ENCODE measurements around the gene SRRM2.

DNA sequence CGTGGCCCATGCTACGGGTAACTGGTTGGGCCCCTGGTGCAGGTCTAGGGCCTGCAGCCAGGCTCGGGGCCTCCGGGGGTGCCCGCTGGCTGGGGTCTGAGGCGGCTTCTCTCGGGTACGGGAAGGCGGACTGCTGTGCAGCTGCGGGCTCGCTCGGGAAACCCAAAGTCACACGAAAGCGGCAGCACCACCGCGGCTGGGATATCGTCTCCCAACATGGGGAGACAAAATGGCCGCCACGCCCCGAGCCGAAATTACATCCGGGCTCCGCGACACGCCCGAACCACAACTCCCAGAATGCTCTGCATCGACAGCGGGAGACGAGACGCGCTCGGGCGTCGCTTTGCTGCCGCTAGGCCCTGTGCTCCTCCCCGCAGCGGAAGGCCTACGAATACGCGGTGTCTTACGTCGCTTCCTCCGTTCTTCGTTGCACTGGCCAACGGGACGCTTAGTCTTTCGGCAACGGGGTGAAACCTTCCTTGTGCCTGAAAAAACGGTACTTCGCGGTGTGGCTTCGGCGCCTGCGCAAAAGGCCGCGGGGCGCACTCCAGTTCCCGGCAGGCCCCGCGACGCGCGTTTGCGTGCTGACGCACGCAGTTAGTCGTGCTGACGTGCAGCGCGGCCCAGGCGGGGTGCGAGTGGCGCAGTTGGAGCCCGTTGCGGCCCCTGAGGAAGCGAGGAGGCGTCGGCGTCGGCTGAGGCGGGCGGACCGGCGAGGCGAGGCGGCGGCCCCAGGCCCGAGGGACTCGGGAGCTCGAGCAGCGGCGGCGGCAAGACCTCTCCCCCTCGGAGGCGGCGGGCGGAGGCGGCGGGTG lies at the start of gene SRRM2:
- TF ChIP-seq, protein P1, sequence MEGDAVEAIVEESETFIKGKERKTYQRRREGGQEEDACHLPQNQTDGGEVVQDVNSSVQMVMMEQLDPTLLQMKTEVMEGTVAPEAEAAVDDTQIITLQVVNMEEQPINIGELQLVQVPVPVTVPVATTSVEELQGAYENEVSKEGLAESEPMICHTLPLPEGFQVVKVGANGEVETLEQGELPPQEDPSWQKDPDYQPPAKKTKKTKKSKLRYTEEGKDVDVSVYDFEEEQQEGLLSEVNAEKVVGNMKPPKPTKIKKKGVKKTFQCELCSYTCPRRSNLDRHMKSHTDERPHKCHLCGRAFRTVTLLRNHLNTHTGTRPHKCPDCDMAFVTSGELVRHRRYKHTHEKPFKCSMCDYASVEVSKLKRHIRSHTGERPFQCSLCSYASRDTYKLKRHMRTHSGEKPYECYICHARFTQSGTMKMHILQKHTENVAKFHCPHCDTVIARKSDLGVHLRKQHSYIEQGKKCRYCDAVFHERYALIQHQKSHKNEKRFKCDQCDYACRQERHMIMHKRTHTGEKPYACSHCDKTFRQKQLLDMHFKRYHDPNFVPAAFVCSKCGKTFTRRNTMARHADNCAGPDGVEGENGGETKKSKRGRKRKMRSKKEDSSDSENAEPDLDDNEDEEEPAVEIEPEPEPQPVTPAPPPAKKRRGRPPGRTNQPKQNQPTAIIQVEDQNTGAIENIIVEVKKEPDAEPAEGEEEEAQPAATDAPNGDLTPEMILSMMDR (IDR thresholded peaks at IDR 0.05; ENCODE audit: insufficient read depth, low read depth, low read length), result no peak
- no peak for TF ChIP-seq EZH2 (IDR thresholded peaks at IDR 0.05; ENCODE audit: insufficient read depth, low read length)
